DND-41 (cell line): ENCODE data around the gene ATP6V1C2.

Experiments used
- ATAC-seq: fragments of 200-7000 bp; cut with Tn5 transposase; 3 replicates; pipeline ENCODE4 v1.9.1; 2021; ENCODE audit warnings: low read depth; ENCODE audit not compliant: insufficient read depth
- DNase-seq: peaks from one replicate; pipeline ENCODE4 v3.0.0-alpha.2; 2020
- H2AFZ ChIP-seq: 2 replicates; pipeline ENCODE4 v1.6.0; 2012; ENCODE audit warnings: low read depth, low read length
- H3K27ac ChIP-seq: 2 replicates; pipeline ENCODE4 v1.5.1; 2012; ENCODE audit warnings: low read length, inconsistent platforms
- H3K27me3 ChIP-seq: fragments of 200-600 bp; sonication (generic); 2 replicates; pipeline ENCODE4 v1.6.0; 2012; ENCODE audit warnings: low read length, mild to moderate bottlenecking, inconsistent platforms; ENCODE audit not compliant: insufficient read depth, poor library complexity
- H3K36me3 ChIP-seq: 2 replicates; pipeline ENCODE4 v1.5.1; 2012; ENCODE audit warnings: low read length, inconsistent platforms; ENCODE audit not compliant: insufficient read depth
- H3K4me1 ChIP-seq: 2 replicates; pipeline ENCODE4 v1.5.1; 2012; ENCODE audit warnings: mild to moderate bottlenecking, low read length; ENCODE audit not compliant: insufficient read depth
- H3K4me2 ChIP-seq: 2 replicates; pipeline ENCODE4 v1.6.0; 2012; ENCODE audit warnings: mild to moderate bottlenecking, moderate library complexity, low read length, inconsistent platforms; ENCODE audit not compliant: insufficient read depth
- H3K4me3 ChIP-seq, 2 experiments: fragments of 200-600 bp in 1 of 2; shearing (Covaris generic) in 1 of 2; 2 replicates each; pipeline ENCODE4 v1.5.1; 2012 to 2016; ENCODE audit warnings: inconsistent platforms in 2 of 2, low read length in 2 of 2, mild to moderate bottlenecking in 2 of 2, low read depth in 1 of 2, moderate library complexity in 1 of 2
- H3K79me2 ChIP-seq: 2 replicates; pipeline ENCODE4 v1.6.0; 2012; ENCODE audit warnings: low read length, inconsistent platforms; ENCODE audit not compliant: insufficient read depth
- H3K9ac ChIP-seq: 2 replicates; pipeline ENCODE4 v1.6.0; 2012; ENCODE audit warnings: low read depth, mild to moderate bottlenecking, inconsistent platforms, low read length, moderate library complexity
- H3K9me3 ChIP-seq: 2 replicates; pipeline ENCODE4 v1.5.1; 2012; ENCODE audit warnings: low read length, moderate library complexity, mild to moderate bottlenecking, inconsistent platforms; ENCODE audit not compliant: insufficient read depth, severe bottlenecking
- H4K20me1 ChIP-seq: 2 replicates; pipeline ENCODE4 v1.6.0; 2012; ENCODE audit warnings: low read length; ENCODE audit not compliant: insufficient read depth
- CTCF ChIP-seq: IDR thresholded peaks from 2 replicates; pipeline ENCODE4 v1.5.1; 2012; ENCODE audit warnings: borderline replicate concordance, low read length, moderate library complexity, mild to moderate bottlenecking; ENCODE audit not compliant: poor library complexity, severe bottlenecking; ENCODE audit errors: extremely low read depth
- EZH2 ChIP-seq: IDR thresholded peaks from 3 replicates; pipeline ENCODE4 v1.6.1; 2012; ENCODE audit warnings: borderline replicate concordance, low read depth, mild to moderate bottlenecking, moderate library complexity, low read length, inconsistent platforms; ENCODE audit not compliant: severe bottlenecking

ATP6V1C2 gene

GRCh38 chr2:10742666-10743065, 21.2 kb downstream of the ATP6V1C2 start:
- no peak overlapping the region for H3K27ac ChIP-seq
- H3K9me3 ChIP-seq, result no peaks in the 10 kb centered on the region
- H3K4me1 ChIP-seq, result no peaks in the 10 kb centered on the region
- no peaks in the 10 kb centered on the region for H3K36me3 ChIP-seq
- no peak overlapping the region for H3K4me3 ChIP-seq
- H3K79me2 ChIP-seq, result no peaks in the 10 kb centered on the region
- peaks cover 8% of the 10 kb centered on the region for H3K27me3 ChIP-seq
- ATAC-seq (no peak), DNase-seq (no peak)
- H4K20me1 ChIP-seq, result no peaks in the 10 kb centered on the region
- no peak overlapping the region for H3K4me2 ChIP-seq
- no peak overlapping the region for H2AFZ ChIP-seq
- TF ChIP-seq EZH2, result no peak
- TF ChIP-seq CTCF, result no peak
- H3K9ac ChIP-seq, result no peak overlapping the region

GRCh38 chr2:10750610-10751009, 29.2 kb downstream of the ATP6V1C2 start:
- no peak for DNase-seq
- H3K9ac ChIP-seq, result no peak overlapping the region
- no peak overlapping the region for H3K4me3 ChIP-seq
- H3K4me1 ChIP-seq, result no peaks in the 10 kb centered on the region
- H3K27me3 ChIP-seq, result peaks cover 13% of the 10 kb centered on the region
- no peak for ATAC-seq
- H3K4me2 ChIP-seq, result no peak overlapping the region
- H4K20me1 ChIP-seq, result no peaks in the 10 kb centered on the region
- no peak overlapping the region for H2AFZ ChIP-seq
- TF ChIP-seq CTCF (no peak), EZH2 (no peak)
- H3K36me3 ChIP-seq, result no peaks in the 10 kb centered on the region
- no peaks in the 10 kb centered on the region for H3K9me3 ChIP-seq
- H3K79me2 ChIP-seq, result no peaks in the 10 kb centered on the region
- no peak overlapping the region for H3K27ac ChIP-seq

- H2AFZ ChIP-seq, result no peak overlapping the region
- H3K4me2 ChIP-seq, result no peak overlapping the region
- no peaks in the 10 kb centered on the region for H4K20me1 ChIP-seq
- DNase-seq, result no peak
- H3K4me3 ChIP-seq, result no peak overlapping the region
- ATAC-seq, result no peak
- H3K79me2 ChIP-seq, result no peaks in the 10 kb centered on the region
- H3K9me3 ChIP-seq, result no peaks in the 10 kb centered on the region
- TF ChIP-seq CTCF, result no peak
- no peak for TF ChIP-seq EZH2
- H3K9ac ChIP-seq, result no peak overlapping the region
- H3K4me1 ChIP-seq, result no peaks in the 10 kb centered on the region
- peaks cover 13% of the 10 kb centered on the region for H3K27me3 ChIP-seq
- H3K27ac ChIP-seq, result no peak overlapping the region
- no peaks in the 10 kb centered on the region for H3K36me3 ChIP-seq
These were observed 30.8 kb downstream of the ATP6V1C2 start for GRCh38 chr2:10752236-10752635.

GRCh38 chr2:10753156-10753555, 31.7 kb downstream of the ATP6V1C2 start:
- no peak overlapping the region for H2AFZ ChIP-seq
- no peaks in the 10 kb centered on the region for H3K4me1 ChIP-seq
- no peak overlapping the region for H3K4me3 ChIP-seq
- no peak overlapping the region for H3K4me2 ChIP-seq
- no peaks in the 10 kb centered on the region for H3K36me3 ChIP-seq
- TF ChIP-seq EZH2 (no peak), CTCF (no peak)
- no peak for DNase-seq
- no peak for ATAC-seq
- no peak overlapping the region for H3K9ac ChIP-seq
- no peaks in the 10 kb centered on the region for H3K9me3 ChIP-seq
- no peaks in the 10 kb centered on the region for H3K79me2 ChIP-seq
- H3K27ac ChIP-seq, result no peak overlapping the region
- peaks cover 13% of the 10 kb centered on the region for H3K27me3 ChIP-seq
- H4K20me1 ChIP-seq, result no peaks in the 10 kb centered on the region
